ENCODE measurements around the gene FKBP9.
"Not testable (repeated sequence)": the region's sequence is repeated elsewhere in the genome, so short reads cannot be mapped to it uniquely, and the experiment has no call there.

FKBP9 gene

DNA sequence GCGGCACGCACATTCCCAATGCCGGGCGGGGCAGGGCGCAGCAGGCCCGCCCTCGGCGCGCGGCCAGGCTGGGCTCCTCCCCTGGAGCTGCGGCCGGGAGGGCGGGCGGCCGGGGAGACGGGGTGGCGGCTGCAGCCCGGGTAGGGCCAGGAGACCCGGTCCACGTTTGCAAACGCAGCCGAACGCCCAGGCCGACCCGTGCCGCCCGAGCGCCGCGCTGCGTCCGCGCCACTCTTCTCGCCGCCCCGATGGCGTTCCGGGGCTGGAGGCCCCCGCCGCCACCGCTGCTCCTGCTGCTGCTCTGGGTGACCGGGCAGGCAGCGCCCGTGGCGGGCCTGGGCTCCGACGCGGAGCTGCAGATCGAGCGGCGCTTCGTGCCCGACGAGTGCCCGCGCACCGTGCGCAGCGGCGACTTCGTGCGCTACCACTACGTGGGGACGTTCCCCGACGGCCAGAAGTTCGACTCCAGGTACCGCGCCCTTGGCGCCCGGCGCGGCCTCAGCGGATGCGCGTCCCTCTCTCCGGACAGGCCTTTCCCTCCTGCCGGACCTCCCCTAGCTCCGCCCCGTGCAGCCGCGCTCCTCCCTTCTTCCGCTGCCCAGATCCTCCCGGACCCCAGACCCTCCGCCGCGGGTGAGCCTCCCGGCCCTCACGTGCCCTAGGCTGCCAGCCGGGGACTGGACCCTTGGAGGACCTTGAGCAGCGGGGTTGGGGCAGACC lies at the start of gene FKBP9:
Gene FKBP9, plus strand, starts transcription at position 115 of the 720 bp plus-strand sequence. Its CDS starts 134 bp downstream, at position 249.
- DNase-seq = peak; percentile 76 to 93 (median 83)

DNA sequence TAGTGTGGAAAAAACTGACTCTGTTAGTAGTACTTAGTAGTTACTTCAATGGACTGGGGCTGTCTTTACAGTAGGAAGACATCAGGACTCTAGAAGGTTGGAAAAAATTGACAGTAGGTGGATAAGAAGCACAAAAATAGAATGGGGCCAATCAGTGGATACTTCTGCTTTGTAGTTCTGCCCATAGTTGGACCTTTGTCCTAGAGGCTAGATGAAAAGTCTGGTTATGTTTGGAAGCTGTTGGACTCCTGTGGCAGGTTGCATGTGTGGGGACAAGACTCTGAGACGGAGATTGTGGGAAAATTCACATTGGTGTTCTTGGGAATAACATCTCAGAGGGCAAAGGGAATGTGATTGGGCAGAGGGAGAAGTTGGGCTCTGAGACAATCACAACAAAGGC lies 47.0 kb upstream of the FKBP9 start:
- DNase-seq = no peak

DNA sequence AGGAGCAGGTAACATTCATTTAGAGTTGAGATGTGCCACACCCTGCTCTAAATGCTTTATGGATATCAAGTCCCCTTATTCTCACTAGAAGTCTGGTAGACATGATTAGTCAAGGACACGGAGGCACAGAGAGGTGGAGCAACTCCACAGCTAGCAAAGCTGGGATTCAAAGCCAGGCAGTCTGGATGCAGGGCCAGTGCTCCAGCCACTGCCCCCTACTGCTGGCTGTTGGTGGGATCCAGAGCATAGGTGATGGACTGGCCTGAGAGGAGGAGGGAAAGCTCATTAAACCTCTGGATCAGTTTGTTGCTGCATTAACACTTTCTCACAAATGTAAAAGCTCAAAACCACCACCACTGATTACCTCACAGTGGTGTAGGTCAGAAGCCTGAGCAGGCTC lies 43.1 kb upstream of the FKBP9 start:
- DNase-seq = peak in 1 of 3 donors; percentile 16

DNA sequence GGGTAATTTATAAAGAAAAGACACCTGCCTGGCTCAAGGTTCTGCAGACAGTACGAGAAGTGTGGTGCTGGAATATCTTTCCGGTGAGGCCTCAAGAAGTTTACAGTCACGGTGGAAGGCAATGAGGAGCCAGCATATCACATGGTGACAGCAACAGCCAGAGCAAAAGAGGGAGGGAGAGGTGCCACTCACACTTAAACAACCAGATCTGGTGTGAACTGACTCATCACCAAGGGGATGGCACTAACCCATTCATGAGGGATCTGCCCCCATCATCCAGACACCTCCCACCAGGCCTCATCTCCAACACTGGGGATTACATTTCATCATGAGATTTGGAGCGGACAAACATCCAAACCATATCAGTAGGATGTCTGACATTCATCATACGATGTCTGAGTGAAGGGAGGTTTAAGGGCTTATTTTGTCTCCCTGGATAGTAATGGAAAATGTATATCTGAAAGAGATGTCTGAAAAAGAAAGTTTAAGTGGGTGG lies 42.2 kb upstream of the FKBP9 start:
- no peak for DNase-seq

DNA sequence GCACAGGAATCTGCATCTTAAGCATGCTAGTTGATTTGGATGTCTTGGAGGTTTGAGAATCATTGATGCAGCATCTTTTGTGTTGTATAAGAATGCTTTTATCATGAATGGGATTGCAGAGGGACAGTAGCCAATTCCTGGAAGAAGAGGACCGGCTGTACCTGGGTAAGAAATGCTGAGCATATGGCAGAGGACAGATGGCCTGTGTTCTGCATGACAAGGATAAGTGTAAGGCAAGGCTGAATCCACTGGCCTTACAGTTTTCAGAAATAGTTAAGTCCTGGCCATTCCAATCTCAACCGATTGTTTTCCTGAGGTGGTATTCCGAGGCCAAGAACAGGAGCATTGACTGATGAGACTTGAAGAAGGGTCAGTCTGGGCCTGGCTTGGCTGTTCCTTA lies 41.2 kb upstream of the FKBP9 start:
- DNase-seq = no peak

GRCh38 chr7:32916994-32917393 lies 40.2 kb upstream of the FKBP9 start:
- DNase-seq = not testable (repeated sequence)

- peak; percentile 21 to 39 (median 37) for DNase-seq
These were observed 35.3 kb upstream of the FKBP9 start for GRCh38 chr7:32921896-32922295.

GRCh38 chr7:32928785-32929298 lies 28.4 kb upstream of the FKBP9 start:
- DNase-seq = no peak

DNA sequence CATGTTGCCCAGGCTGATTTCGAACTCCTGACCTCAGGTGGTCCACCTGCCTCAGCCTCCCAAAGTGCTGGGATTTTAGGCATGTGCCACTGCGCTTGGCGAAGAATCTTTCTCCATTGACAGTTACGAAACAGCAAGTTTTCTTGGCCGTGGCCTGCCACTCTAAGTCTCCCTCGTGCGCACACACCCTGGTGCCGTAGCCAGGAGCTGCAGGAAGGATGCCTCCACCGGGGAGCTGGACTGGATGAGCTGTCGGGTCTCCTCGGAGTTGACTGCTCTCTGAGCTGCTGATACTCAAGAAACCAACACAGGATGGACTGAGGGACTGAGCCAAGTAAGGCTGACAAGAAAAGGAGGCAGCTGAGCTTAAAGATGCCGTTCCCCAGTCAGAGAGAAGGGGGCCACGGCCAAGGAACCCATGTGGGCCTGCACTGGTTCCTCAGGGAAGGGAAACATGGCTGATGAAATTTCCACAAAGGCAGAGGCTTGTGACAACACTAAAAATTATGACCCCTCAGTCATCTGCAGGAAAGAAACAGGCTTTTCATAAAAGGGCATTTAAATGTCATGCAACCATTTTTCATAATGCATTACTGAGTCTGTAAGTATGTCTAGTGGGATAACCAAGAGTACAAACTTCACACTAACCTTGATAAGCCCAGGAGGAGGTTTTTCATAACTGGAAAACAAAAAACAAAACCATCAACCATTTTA lies 27.7 kb upstream of the FKBP9 start:
- peak in 1 of 3 donors; percentile 2 for DNase-seq

- no peak for DNase-seq
These were observed 26.9 kb upstream of the FKBP9 start for GRCh38 chr7:32930378-32930777.

DNA sequence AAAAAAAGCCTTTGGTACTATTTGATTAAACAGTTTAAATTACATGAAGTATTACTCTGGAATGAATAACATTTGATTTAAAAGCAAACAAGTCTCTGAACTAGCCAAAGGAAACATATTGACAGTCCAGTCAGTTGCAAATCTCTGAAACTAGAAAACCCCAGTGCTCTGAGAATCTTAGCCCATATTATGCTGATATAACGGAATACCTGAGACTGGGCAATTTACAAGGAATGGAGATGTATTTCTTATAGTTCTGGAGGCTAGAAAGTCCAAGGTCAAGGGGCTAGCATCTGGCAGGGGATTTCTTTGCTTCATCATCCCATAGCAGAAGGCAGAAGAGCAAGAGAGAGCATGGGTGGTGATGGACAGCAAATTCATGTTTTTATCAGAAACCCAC lies 21.7 kb upstream of the FKBP9 start:
- DNase-seq = no peak

GRCh38 chr7:32936689-32937088 lies 20.6 kb upstream of the FKBP9 start:
- DNase-seq = no peak

DNA sequence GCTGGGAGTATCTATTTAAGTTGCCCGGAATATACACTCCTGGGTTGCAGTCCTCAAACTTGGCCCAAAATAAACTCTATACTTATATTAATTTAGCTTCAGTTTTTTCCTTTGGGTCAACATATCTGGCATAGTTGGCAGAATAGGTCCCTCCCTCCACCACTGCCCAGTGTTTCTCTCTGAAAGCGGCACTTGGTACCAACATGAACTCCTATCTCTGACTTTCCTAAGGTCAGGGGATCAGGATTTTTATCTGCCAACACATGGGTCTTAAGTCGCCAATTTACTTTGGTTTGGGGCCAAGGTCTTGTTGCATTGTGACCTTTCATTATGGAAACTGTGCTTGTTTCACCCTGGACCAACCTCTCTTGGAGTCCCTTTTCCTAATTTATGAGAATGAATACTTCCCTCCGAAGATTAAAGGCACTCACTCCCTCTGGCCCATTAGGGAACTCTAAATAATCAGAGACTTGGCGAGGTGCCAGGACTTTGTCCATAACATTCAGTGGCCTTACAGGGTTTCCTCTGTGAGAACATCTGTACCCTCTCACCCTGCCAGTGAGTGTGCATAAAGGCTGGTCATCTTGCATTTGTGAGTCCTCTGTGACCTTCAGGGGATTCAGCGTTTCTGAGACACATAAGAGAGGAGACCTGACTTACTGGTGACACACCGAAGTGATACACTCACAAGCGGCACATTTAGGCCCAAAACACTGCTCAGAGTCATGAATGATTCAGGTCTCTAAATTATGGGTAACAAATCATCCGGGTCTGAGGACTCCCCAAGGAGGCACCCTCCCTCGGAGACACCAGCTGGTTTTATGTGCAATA lies 19.7 kb upstream of the FKBP9 start:
- peak; percentile 36 to 48 (median 36) for DNase-seq

DNA sequence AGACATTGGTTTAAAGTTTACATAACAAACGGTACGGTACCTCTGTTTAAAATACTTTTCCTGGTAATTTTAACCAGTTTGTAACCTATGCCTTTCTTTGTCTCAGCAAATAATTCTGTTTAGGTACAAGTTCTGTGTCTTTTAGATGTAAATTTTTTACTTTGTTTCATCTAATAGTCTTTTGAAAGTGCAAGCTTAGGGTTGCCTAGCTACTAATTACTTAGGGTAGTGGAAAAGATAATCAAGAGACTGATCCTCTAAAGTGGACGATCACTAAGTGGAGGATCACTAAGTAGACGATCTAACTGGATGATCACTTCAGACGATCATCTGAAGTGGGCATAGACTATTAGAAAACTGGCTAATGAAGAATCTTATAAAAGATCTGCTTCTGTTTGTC lies 16.1 kb upstream of the FKBP9 start:
- DNase-seq = no peak

- peak in 1 of 3 donors; percentile 10 for DNase-seq
These were observed 15.4 kb upstream of the FKBP9 start for GRCh38 chr7:32941681-32942414.

- DNase-seq = peak; percentile 88 to 95 (median 91)
These were observed 14.6 kb upstream of the FKBP9 start for GRCh38 chr7:32942415-32943251.

DNA sequence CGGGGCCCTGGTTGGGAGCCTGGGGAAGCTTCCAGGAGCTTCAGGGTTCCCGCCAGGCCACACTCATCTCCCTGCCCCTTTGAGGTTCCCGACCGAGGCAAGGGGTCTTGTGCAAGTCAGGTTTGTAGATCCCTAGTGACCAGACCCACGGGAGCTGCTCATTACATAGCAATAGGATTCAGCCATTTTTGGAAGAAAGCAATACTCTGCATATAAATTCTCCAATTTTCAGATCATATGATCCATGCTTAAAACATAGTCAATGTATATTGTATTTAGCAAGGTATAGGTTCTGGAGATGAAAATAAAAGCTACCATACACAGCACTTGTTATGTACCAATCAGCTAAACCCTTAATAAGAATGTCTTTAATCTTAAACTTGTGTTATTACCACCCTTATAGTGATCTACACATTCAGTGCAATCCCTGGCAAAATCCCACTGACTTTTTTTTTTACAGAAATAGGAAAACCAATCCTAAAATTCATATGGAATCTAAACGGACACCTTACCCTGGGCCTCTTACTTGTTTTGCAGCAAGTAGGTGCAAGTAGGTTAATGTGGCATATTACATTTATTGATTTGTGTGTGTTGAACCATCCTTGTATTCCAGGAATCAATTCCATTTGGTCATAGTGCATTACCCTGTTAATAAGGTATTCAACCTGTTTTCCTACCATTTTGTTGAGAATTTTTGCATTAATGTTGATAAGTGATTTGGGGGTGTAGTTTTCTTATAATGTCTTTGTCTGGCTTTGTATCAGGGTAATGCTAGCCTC lies 13.8 kb upstream of the FKBP9 start:
- DNase-seq = no peak

DNA sequence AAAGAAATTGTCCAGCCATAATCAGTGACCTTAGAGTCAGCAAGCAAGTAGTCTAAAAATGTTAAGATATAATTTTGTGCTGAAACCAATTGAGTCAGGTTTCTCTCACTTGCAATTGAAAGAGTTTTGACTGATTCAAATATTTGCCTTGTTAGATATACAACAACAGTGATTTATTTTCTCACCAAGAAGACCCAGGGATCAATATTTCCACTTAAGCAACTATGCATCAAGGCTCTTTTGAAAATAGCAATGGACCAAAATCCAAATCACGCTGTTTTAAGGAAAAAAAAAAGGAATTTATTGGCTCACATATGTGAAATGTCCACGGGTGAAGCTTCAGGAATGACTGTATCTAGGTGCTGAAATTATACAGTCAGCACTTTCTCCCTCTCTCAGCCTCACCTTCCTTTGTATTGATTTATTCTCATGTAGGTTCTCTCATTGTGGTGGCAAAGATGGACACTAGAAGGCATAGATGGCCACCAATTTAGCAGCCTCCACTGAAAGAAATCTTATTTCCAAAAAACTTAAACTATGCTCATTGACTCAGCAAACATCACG lies 9.7 kb upstream of the FKBP9 start:
- DNase-seq = no peak

DNA sequence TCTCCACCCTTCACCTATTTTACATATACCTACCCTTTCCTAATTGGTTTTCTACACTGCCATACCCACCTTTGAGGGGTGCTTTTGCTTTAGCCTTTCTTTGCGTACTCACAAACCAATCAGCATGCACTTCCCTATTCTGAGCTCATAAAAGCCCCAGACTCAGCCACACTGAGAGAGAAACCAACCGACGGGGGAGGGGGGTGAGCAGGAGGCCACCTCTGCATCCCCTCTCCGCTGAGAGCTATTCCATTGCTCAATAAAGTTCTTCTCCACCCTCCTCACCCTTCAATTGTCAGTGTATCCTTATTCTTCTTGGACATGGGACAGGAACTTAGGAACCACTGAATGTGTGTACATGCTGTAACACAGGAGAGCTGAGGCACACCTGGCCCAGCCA lies 9.0 kb upstream of the FKBP9 start:
- no peak for DNase-seq

GRCh38 chr7:32952876-32953275 lies 4.4 kb upstream of the FKBP9 start:
- no peak for DNase-seq
